Measurements from ENCODE around the gene AREG.

The AREG gene

GRCh38 chr4:74504212-74504611 lies 59.3 kb downstream of the AREG start:
- no peak for DNase-seq

Data from nucleus accumbens (tissue), 56 donors.